C4-2B (cell line): Measurements from ENCODE around the gene FHOD3.

ENCODE experiments used
- ZFX ChIP-seq: fragments of 450-650 bp; IDR thresholded peaks from 2 replicates; pipeline ENCODE4 v1.6.1; 2017
- TF ChIP-seq, protein P1 (sequence below): fragments of 450-650 bp; conservative IDR thresholded peaks from 2 replicates; pipeline ENCODE4 v1.5.1; 2017; ENCODE audit warnings: mild to moderate bottlenecking

- TF ChIP-seq, protein P1, sequence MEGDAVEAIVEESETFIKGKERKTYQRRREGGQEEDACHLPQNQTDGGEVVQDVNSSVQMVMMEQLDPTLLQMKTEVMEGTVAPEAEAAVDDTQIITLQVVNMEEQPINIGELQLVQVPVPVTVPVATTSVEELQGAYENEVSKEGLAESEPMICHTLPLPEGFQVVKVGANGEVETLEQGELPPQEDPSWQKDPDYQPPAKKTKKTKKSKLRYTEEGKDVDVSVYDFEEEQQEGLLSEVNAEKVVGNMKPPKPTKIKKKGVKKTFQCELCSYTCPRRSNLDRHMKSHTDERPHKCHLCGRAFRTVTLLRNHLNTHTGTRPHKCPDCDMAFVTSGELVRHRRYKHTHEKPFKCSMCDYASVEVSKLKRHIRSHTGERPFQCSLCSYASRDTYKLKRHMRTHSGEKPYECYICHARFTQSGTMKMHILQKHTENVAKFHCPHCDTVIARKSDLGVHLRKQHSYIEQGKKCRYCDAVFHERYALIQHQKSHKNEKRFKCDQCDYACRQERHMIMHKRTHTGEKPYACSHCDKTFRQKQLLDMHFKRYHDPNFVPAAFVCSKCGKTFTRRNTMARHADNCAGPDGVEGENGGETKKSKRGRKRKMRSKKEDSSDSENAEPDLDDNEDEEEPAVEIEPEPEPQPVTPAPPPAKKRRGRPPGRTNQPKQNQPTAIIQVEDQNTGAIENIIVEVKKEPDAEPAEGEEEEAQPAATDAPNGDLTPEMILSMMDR: no peak
- no peak for TF ChIP-seq ZFX
Measured at GRCh38 chr18:36503477-36503876, 206.0 kb downstream of the FHOD3 start.
